DMS114 treated with DMSO at 0.1 percent for 48 hours (cell line): ENCODE measurements around the gene HMX1.

ENCODE experiments used
- DNase-seq: peaks from one replicate; lab custom pipeline; 2025; ENCODE audit not compliant: unreplicated experiment; lab: John Stamatoyannopoulos, UW

The HMX1 gene

GRCh38 chr4:8842614-8843013 is 29.0 kb downstream of the HMX1 start:
- DNase-seq, result no peak

- DNase-seq, result no peak
Observed at GRCh38 chr4:8841678-8842268, 29.9 kb downstream of the HMX1 start.

- DNase-seq, result no peak
Observed at GRCh38 chr4:8840816-8841455, 30.7 kb downstream of the HMX1 start.

GRCh38 chr4:8840006-8840793 is 31.4 kb downstream of the HMX1 start:
- DNase-seq, result no peak

GRCh38 chr4:8838961-8839431 is 32.6 kb downstream of the HMX1 start:
- DNase-seq, result no peak

- no peak for DNase-seq
Observed at GRCh38 chr4:8838296-8838960, 33.2 kb downstream of the HMX1 start.

- no peak for DNase-seq
Observed at GRCh38 chr4:8837181-8837841, 34.3 kb downstream of the HMX1 start.

- DNase-seq, result no peak
Observed at GRCh38 chr4:8836664-8837171, 34.9 kb downstream of the HMX1 start.

GRCh38 chr4:8835521-8836365 is 35.9 kb downstream of the HMX1 start:
- no peak for DNase-seq

- no peak for DNase-seq
Observed at GRCh38 chr4:8834681-8835220, 36.9 kb downstream of the HMX1 start.

GRCh38 chr4:8832113-8832915 is 39.3 kb downstream of the HMX1 start:
- no peak for DNase-seq

GRCh38 chr4:8831221-8832112 is 40.2 kb downstream of the HMX1 start:
- DNase-seq, result no peak

- no peak for DNase-seq
Observed at GRCh38 chr4:8830611-8831200, 40.9 kb downstream of the HMX1 start.

- DNase-seq, result no peak
Observed at GRCh38 chr4:8830056-8830455, 41.6 kb downstream of the HMX1 start.

- DNase-seq, result no peak
Observed at GRCh38 chr4:8829584-8829983, 42.1 kb downstream of the HMX1 start.

- DNase-seq, result no peak
Observed at GRCh38 chr4:8828869-8829268, 42.8 kb downstream of the HMX1 start.

- DNase-seq, result no peak
Observed at GRCh38 chr4:8821151-8821950, 50.3 kb downstream of the HMX1 start.
